H1 (cell line): Measurements from ENCODE around the gene NCBP1. TPM values are rescaled to one million over a fixed set of nuclear protein-coding genes. Genes with fewer than 3 reads are reported as not detected.

Experiments
- KDM1A ChIP-seq: fragments of 200-600, 300-600 bp; sonication (generic); IDR thresholded peaks from 2 replicates; pipeline ENCODE4 v1.7.1; 2016; ENCODE audit warnings: mild to moderate bottlenecking, low read length, borderline replicate concordance
- TAF7 ChIP-seq: optimal IDR thresholded peaks from 2 replicates; pipeline ENCODE3; 2011; ENCODE audit warnings: low read depth, mild to moderate bottlenecking, inconsistent platforms, low read length, moderate library complexity, borderline replicate concordance
- polyA plus RNA-seq, 7 experiments: library from polyadenylated mRNA; depleted of rRNA in 3 of 7; stranded (reverse) in 5 of 7; unstranded in 2 of 7; fragments of >200 nt in 5 of 7; fragments of 200-250 nt in 2 of 7; gene quantifications; 1 replicate in 5 of 7; 2 replicates in 1 of 7; 4 replicates in 1 of 7; pipeline versions ENCODE4 v1.2.1 to v1.2.3, GENCODE V29; 2011 to 2013; ENCODE audit warnings: missing spikeins in 2 of 7, mixed read lengths in 2 of 7
- total RNA-seq: library from RNA; stranded (reverse); fragmentation: NEBNext Ultra II Directional; extraction: Animal tissue kit (Norgen Biotek cat#: 25700); gene quantifications from 2 replicates; pipeline ENCODE4 v1.2.1, GENCODE V29; 2021

Gene NCBP1
- total and polyA plus RNA-seq, 2 of the 8 experiments (the other 6 are each of a cell fraction or from before 2014, with no cell fraction given), result 14.7 to 54.0 TPM

DNA sequence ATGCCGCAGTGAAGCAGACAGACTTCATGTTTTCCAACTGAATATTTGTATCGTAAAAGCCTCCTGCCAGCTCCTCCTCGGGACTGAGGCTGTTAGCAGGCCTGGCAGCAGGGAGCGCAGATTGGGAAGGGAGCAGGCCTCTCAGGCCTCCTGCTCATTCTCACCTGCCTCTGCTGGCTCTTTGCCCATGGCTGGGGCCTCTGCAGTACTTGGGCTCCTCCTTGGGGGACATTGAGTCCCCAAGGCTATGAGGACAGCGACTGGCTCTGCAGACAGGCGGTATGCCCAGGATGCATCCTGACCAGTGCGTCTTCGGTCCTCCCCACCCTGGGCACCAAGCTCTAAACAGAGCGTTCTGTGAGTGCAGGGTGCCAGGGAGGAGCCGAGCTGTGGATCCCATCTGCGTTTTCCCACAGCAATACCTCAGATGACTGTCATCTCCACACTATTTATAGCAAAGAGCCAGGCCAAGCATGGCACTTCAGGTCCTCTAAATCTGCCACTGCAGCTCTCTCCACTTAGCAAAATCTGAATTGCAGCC, 39.2 kb upstream of the NCBP1 start (continued):
- no peak for TF ChIP-seq TAF7
- no peak for TF ChIP-seq KDM1A
